HepG2 (cell line): ENCODE data around the gene CES3. TPM values are rescaled to one million over a fixed set of nuclear protein-coding genes. Genes with fewer than 3 reads are reported as not detected.
A peak's percentile ranks its signal among the peaks of the same experiment; 100 is the strongest.

Source experiments
- ATAC-seq: fragments of 200-7000 bp; cut with Tn5 transposase; 3 replicates; pipeline ENCODE4 v1.9.1; 2020; ENCODE audit warnings: mild to moderate bottlenecking, moderate library complexity
- BruUV-seq: library from RNA; stranded (reverse); fragments of 400-500 nt; replicated peaks from 2 replicates; lab custom pipeline; 2021; lab: Mats Ljungman, UMichigan
- CTCF ChIA-PET: fragments of 300-600 bp; formaldehyde crosslinking; extraction: SDS; loops from one replicate; lab custom pipeline; 2021; ENCODE audit warnings: low total read pairs, inconsistent platforms, low intra/inter-chr PET ratio; lab: Yijun Ruan, JAX
- POLR2A ChIA-PET: fragments of 350-600 bp; sonication (Branson Sonifier 250); formaldehyde crosslinking; loops from one replicate; lab custom pipeline; 2020; ENCODE audit warnings: antibody characterized with exemption, inconsistent platforms; lab: Yijun Ruan, JAX
- DNase-seq: peaks from one replicate; pipeline ENCODE4 v3.0.0-alpha.2; 2015; ENCODE audit warnings: low spot score
- FAIRE-seq: peaks from 3 replicates; lab custom pipeline; 2011; peaks lifted over from hg19 to GRCh38; lab: Jason Lieb, UNC
- H2AFZ ChIP-seq: one replicate; pipeline ENCODE4 v1.6.1; 2011; ENCODE audit warnings: low read length, inconsistent platforms
- H3K27ac ChIP-seq: fragments of 300-600 bp; 3 replicates; pipeline ENCODE4 v1.8.0; 2011; ENCODE audit warnings: mixed run types, mild to moderate bottlenecking, mixed read lengths, low read length, inconsistent platforms; ENCODE audit not compliant: insufficient read depth; ENCODE audit errors: extremely low read length
- H3K27me3 ChIP-seq, 2 experiments: fragments of 200-600 bp in 1 of 2; 2 replicates in 1 of 2; 3 replicates in 1 of 2; pipeline versions ENCODE4 v1.6.0 to v1.8.0; 2011; ENCODE audit warnings: low read length in 2 of 2, mild to moderate bottlenecking in 2 of 2, moderate library complexity in 2 of 2, inconsistent platforms in 1 of 2; ENCODE audit not compliant: insufficient read depth in 2 of 2, control insufficient read depth in 1 of 2
- H3K36me3 ChIP-seq, 2 experiments: fragments of 200-600 bp in 1 of 2; replicated peaks in 1 of 2; 2 replicates in 1 of 2; 3 replicates in 1 of 2; pipeline versions ENCODE4 v1.5.1 to v1.8.0; 2011; ENCODE audit warnings: low read length in 2 of 2, inconsistent platforms in 1 of 2; ENCODE audit not compliant: insufficient read depth in 2 of 2, control insufficient read depth in 1 of 2
- H3K4me1 ChIP-seq: 2 replicates; pipeline ENCODE4 v1.5.1; 2012; ENCODE audit warnings: low read length, inconsistent platforms; ENCODE audit not compliant: insufficient read depth
- H3K4me2 ChIP-seq: 2 replicates; pipeline ENCODE4 v1.6.0; 2011; ENCODE audit warnings: low read depth, low read length, inconsistent platforms
- H3K4me3 ChIP-seq, 3 experiments: fragments of 200-600 bp in 1 of 3; sonication (generic), shearing (Covaris generic) in 1 of 3; replicated peaks in 1 of 3; 2 replicates each; pipeline ENCODE4 v1.5.1; 2011 to 2016; ENCODE audit warnings: low read length in 3 of 3, inconsistent platforms in 2 of 3, low read depth in 2 of 3, mild to moderate bottlenecking in 2 of 3, control low read depth in 1 of 3, mixed read lengths in 1 of 3; ENCODE audit not compliant: insufficient read depth in 1 of 3
- H3K79me2 ChIP-seq: one replicate; pipeline ENCODE4 v1.6.1; 2011; ENCODE audit warnings: low read length, inconsistent platforms; ENCODE audit not compliant: insufficient read depth
- H3K9ac ChIP-seq: 2 replicates; pipeline ENCODE4 v1.6.0; 2011; ENCODE audit warnings: mild to moderate bottlenecking, low read depth, low read length, inconsistent platforms; ENCODE audit not compliant: insufficient read depth
- H3K9me3 ChIP-seq: 2 replicates; pipeline ENCODE4 v1.5.1; 2012; ENCODE audit warnings: mild to moderate bottlenecking, low read length
- H4K20me1 ChIP-seq: 2 replicates; pipeline ENCODE4 v1.6.0; 2011; ENCODE audit warnings: inconsistent platforms, mild to moderate bottlenecking, low read length, moderate library complexity; ENCODE audit not compliant: insufficient read depth
- FOXA1 ChIP-seq, 2 experiments: fragments of 450-650 bp in 1 of 2; sonication (generic) in 1 of 2; formaldehyde crosslinking in 1 of 2; IDR thresholded peaks; 2 replicates each; pipeline versions ENCODE4 v1.4.0 to v1.6.1; 2016 to 2020; ENCODE audit warnings: missing genetic modification reagents in 1 of 2
- FOXA3 ChIP-seq: IDR thresholded peaks from 2 replicates; pipeline ENCODE4 v1.6.1; 2016; ENCODE audit warnings: missing genetic modification reagents, missing compliant biosample characterization
- FOXK1 ChIP-seq: sonication (generic); formaldehyde crosslinking; IDR thresholded peaks from 2 replicates; pipeline ENCODE4 v1.4.0; 2020; ENCODE audit warnings: low read depth, missing genetic modification reagents, borderline replicate concordance
- NRL ChIP-seq: sonication (generic); formaldehyde crosslinking; IDR thresholded peaks from 2 replicates; pipeline ENCODE4 v1.5.0; 2020; ENCODE audit warnings: missing genetic modification reagents, mild to moderate bottlenecking, moderate library complexity, borderline replicate concordance
- ZFP41 ChIP-seq: sonication (generic); formaldehyde crosslinking; IDR thresholded peaks from 2 replicates; pipeline ENCODE4 v1.4.0; 2020; ENCODE audit warnings: mild to moderate bottlenecking, missing genetic modification reagents, borderline replicate concordance
- ZFX ChIP-seq: sonication (generic); formaldehyde crosslinking; IDR thresholded peaks from 2 replicates; pipeline ENCODE4 v1.4.0; 2020; ENCODE audit warnings: mild to moderate bottlenecking, low read depth, missing genetic modification reagents, moderate library complexity
- ZFY ChIP-seq: sonication (generic); formaldehyde crosslinking; IDR thresholded peaks from 2 replicates; pipeline ENCODE4 v1.4.0; 2020; ENCODE audit warnings: missing genetic modification reagents
- ZNF143 ChIP-seq: sonication (generic); formaldehyde crosslinking; IDR thresholded peaks from 2 replicates; pipeline ENCODE4 v1.4.0; 2020; ENCODE audit warnings: missing genetic modification reagents
- ZNF160 ChIP-seq: sonication (generic); formaldehyde crosslinking; IDR thresholded peaks from 2 replicates; pipeline ENCODE4 v1.8.0; 2022; ENCODE audit warnings: mild to moderate bottlenecking, inconsistent platforms, missing genetic modification reagents
- ZNF468 ChIP-seq: sonication (generic); formaldehyde crosslinking; IDR thresholded peaks from 2 replicates; pipeline ENCODE4 v1.8.0; 2022; ENCODE audit warnings: mild to moderate bottlenecking, moderate library complexity, missing genetic modification reagents
- ZNF891 ChIP-seq: sonication (generic); formaldehyde crosslinking; IDR thresholded peaks from 2 replicates; pipeline ENCODE4 v1.5.0; 2020; ENCODE audit warnings: mild to moderate bottlenecking, missing genetic modification reagents
- WGBS: methylation state at CpG from one replicate; pipeline ENCODE4 v1.1.6; 2017; ENCODE audit warnings: low lambda C conversion rate; 5-methylcytosine and 5-hydroxymethylcytosine counted together
- in situ Hi-C: cut with HindIII; loops from 2 replicates; pipeline ENCODE4 v1.10.0; 2017; ENCODE audit warnings: low pct_unique_long_range_greater_than_20kb; ENCODE audit not compliant: extremely low pct_ligation_motif_present
- intact Hi-C: fragments of 100-400 bp; cut with micrococcal nuclease; formaldehyde crosslinking; loops from one replicate; pipeline ENCODE4 v1.10.0; 2022; ENCODE audit not compliant: unreplicated experiment
- polyA plus RNA-seq, 8 experiments: library from polyadenylated mRNA; depleted of rRNA in 3 of 8; stranded (reverse) in 7 of 8; unstranded in 1 of 8; fragments of >200 nt; fragmentation: Illumina TruSeq in 4 of 8; extraction: Trizol in 4 of 8; gene quantifications; 2 replicates each; pipeline versions ENCODE4 v1.2.1 to v1.2.3, GENCODE V29; 2011 to 2016; ENCODE audit warnings: low read depth in 4 of 8, missing spikeins in 1 of 8, mixed read lengths in 1 of 8; ENCODE audit not compliant: insufficient read depth in 1 of 8
- total RNA-seq, 5 experiments: library from RNA; depleted of rRNA; stranded (reverse); fragments of >200 nt; fragmentation: Illumina TruSeq; extraction: Trizol; gene quantifications; 2 replicates each; pipeline ENCODE4 v1.2.3, GENCODE V29; 2016; ENCODE audit warnings: low read depth in 1 of 5
- TF ChIP-seq, protein P1 (sequence below): sonication (generic); formaldehyde crosslinking; IDR thresholded peaks from 2 replicates; pipeline ENCODE4 v1.5.1; 2020; ENCODE audit warnings: mild to moderate bottlenecking, missing genetic modification reagents, moderate library complexity
- TF ChIP-seq, protein P2 (sequence below): sonication (generic); formaldehyde crosslinking; IDR thresholded peaks from 2 replicates; pipeline ENCODE4 v1.8.0; 2022; ENCODE audit warnings: missing genetic modification reagents, low read depth, mild to moderate bottlenecking, borderline replicate concordance
- TF ChIP-seq, protein P3 (sequence below): sonication (generic); formaldehyde crosslinking; IDR thresholded peaks from 2 replicates; pipeline ENCODE4 v1.5.1; 2020; ENCODE audit warnings: mild to moderate bottlenecking, moderate library complexity, missing genetic modification reagents

The CES3 gene
- total and polyA plus RNA-seq, 2 of the 13 experiments (the other 11 are each of a cell fraction or from before 2014, with no cell fraction given): 6.6 to 17.4 TPM

DNA sequence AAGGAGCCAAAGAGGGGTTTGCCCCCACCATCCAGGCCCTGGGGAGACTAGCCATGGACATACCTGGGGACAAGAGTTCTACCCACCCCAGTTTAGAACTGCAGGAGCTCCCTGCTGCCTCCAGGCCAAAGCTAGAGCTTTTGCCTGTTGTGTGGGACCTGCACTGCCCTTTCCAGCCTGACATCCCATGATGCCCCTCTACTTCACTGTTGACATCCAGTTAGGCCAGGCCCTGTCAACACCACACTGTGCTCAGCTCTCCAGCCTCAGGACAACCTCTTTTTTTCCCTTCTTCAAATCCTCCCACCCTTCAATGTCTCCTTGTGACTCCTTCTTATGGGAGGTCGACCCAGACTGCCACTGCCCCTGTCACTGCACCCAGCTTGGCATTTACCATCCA, 48.1 kb downstream of the CES3 start:
- in situ Hi-C loops: no loop called here
- POLR2A ChIA-PET: interaction anchor here (1.1 kb wide), 1 partner anchor 19 kb away, joined by 3 read pairs; no protein-coding TSS in a partner anchor
- no peak for FAIRE-seq

More for the DNA sequence above, 48.1 kb downstream of the CES3 start:
- H3K27me3 ChIP-seq: peaks cover 2 to 44% of the 10 kb centered on the region in 2 experiments
- CTCF ChIA-PET: no interaction called here
- H3K36me3 ChIP-seq: no peaks in the 10 kb centered on the region
- no peaks in the 10 kb centered on the region for H3K9me3 ChIP-seq
- no peak overlapping the region; the same call in 1 of the 2 replicates for H3K4me2 ChIP-seq
- no peaks in the 10 kb centered on the region for H4K20me1 ChIP-seq
- intact Hi-C loops: no loop called here
- H3K9ac ChIP-seq: no peak overlapping the region
- no peaks in the 10 kb centered on the region for H3K79me2 ChIP-seq
- no peak overlapping the region for H3K27ac ChIP-seq
- peak; percentile 58 for ATAC-seq
- H3K4me3 ChIP-seq: no peak overlapping the region
- TF ChIP-seq FOXA1 (IDR thresholded peaks at IDR 0.05) (no peak), FOXA1 (CRISPR knock-in tag; IDR thresholded peaks at IDR 0.05) (peak; percentile 76), FOXA3 (CRISPR knock-in tag) (peak; percentile 65), FOXK1 (peak; percentile 32; the same call in 1 of the 2 replicates), ZFX (CRISPR knock-in tag) (peak; percentile 51; the same call in 1 of the 2 replicates), ZFP41 (CRISPR knock-in tag) (no peak), ZNF160 (CRISPR knock-in tag) (no peak), NRL (0 out of 2 replicates have a peak, but pooled peaks have one; percentile 37), ZNF468 (CRISPR knock-in tag) (0 out of 2 replicates have a peak, but pooled peaks have one; percentile 30), ZNF891 (CRISPR knock-in tag) (no peak), ZNF143 (CRISPR knock-in tag) (peak; percentile 64), ZFY (CRISPR knock-in tag) (peak; percentile 66; the same call in 1 of the 2 replicates)
- TF ChIP-seq, protein P1, sequence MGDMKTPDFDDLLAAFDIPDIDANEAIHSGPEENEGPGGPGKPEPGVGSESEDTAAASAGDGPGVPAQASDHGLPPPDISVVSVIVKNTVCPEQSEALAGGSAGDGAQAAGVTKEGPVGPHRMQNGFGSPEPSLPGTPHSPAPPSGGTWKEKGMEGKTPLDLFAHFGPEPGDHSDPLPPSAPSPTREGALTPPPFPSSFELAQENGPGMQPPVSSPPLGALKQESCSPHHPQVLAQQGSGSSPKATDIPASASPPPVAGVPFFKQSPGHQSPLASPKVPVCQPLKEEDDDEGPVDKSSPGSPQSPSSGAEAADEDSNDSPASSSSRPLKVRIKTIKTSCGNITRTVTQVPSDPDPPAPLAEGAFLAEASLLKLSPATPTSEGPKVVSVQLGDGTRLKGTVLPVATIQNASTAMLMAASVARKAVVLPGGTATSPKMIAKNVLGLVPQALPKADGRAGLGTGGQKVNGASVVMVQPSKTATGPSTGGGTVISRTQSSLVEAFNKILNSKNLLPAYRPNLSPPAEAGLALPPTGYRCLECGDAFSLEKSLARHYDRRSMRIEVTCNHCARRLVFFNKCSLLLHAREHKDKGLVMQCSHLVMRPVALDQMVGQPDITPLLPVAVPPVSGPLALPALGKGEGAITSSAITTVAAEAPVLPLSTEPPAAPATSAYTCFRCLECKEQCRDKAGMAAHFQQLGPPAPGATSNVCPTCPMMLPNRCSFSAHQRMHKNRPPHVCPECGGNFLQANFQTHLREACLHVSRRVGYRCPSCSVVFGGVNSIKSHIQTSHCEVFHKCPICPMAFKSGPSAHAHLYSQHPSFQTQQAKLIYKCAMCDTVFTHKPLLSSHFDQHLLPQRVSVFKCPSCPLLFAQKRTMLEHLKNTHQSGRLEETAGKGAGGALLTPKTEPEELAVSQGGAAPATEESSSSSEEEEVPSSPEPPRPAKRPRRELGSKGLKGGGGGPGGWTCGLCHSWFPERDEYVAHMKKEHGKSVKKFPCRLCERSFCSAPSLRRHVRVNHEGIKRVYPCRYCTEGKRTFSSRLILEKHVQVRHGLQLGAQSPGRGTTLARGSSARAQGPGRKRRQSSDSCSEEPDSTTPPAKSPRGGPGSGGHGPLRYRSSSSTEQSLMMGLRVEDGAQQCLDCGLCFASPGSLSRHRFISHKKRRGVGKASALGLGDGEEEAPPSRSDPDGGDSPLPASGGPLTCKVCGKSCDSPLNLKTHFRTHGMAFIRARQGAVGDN (CRISPR knock-in tag): peak; percentile 38; the same call in 1 of the 2 replicates
- TF ChIP-seq, protein P2, sequence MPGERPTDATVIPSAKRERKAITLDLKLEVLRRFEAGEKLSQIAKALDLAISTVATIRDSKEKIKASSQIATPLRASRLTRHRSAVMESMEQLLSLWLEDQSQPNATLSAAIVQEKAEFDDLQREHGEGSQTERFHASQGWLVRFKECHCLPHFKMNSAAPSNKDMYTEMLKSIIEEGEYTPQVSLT (CRISPR knock-in tag): no peak
- TF ChIP-seq, protein P3, sequence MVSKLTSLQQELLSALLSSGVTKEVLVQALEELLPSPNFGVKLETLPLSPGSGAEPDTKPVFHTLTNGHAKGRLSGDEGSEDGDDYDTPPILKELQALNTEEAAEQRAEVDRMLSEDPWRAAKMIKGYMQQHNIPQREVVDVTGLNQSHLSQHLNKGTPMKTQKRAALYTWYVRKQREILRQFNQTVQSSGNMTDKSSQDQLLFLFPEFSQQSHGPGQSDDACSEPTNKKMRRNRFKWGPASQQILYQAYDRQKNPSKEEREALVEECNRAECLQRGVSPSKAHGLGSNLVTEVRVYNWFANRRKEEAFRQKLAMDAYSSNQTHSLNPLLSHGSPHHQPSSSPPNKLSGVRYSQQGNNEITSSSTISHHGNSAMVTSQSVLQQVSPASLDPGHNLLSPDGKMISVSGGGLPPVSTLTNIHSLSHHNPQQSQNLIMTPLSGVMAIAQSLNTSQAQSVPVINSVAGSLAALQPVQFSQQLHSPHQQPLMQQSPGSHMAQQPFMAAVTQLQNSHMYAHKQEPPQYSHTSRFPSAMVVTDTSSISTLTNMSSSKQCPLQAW (CRISPR knock-in tag): peak; percentile 26; the same call in 1 of the 2 replicates
- no peak for DNase-seq
- BruUV-seq: no TSS peak
- H3K4me1 ChIP-seq: peaks cover 47% of the 10 kb centered on the region
- no peak overlapping the region for H2AFZ ChIP-seq
- WGBS: 3% methylated on average over 1 of the region's 1 CpG
